Measurements from ENCODE around the gene IQSEC2.

IQSEC2 gene

GRCh38 chrX:53266914-53267313 lies 14.5 kb downstream of the IQSEC2 start:
- no peak for DNase-seq

GRCh38 chrX:53265771-53266574 lies 15.4 kb downstream of the IQSEC2 start:
- peak; percentile 25 for DNase-seq

- peak; percentile 67 for DNase-seq
Observed at GRCh38 chrX:53263597-53264094, 17.7 kb downstream of the IQSEC2 start.

- DNase-seq, result peak; percentile 50
Observed at GRCh38 chrX:53262918-53263394, 18.4 kb downstream of the IQSEC2 start.

GRCh38 chrX:53262189-53262917 lies 19.0 kb downstream of the IQSEC2 start:
- no peak for DNase-seq

GRCh38 chrX:53261355-53261972 lies 19.9 kb downstream of the IQSEC2 start:
- no peak for DNase-seq

GRCh38 chrX:53260836-53261235 lies 20.5 kb downstream of the IQSEC2 start:
- DNase-seq, result no peak

GRCh38 chrX:53257670-53258423 lies 23.5 kb downstream of the IQSEC2 start:
- no peak for DNase-seq

- no peak for DNase-seq
Observed at GRCh38 chrX:53257166-53257565, 24.2 kb downstream of the IQSEC2 start.

GRCh38 chrX:53256446-53257041 lies 24.8 kb downstream of the IQSEC2 start:
- DNase-seq, result no peak

- no peak for DNase-seq
Observed at GRCh38 chrX:53255738-53256191, 25.6 kb downstream of the IQSEC2 start.

GRCh38 chrX:53254570-53255461 lies 26.6 kb downstream of the IQSEC2 start:
- no peak for DNase-seq

- DNase-seq, result no peak
Observed at GRCh38 chrX:53253293-53254020, 27.9 kb downstream of the IQSEC2 start.

GRCh38 chrX:53251307-53251706 lies 30.1 kb downstream of the IQSEC2 start:
- no peak for DNase-seq

- no peak for DNase-seq
Observed at GRCh38 chrX:53250556-53250955, 30.8 kb downstream of the IQSEC2 start.

- no peak for DNase-seq
Observed at GRCh38 chrX:53249408-53250042, 31.9 kb downstream of the IQSEC2 start.

GRCh38 chrX:53247928-53248327 lies 33.5 kb downstream of the IQSEC2 start:
- no peak for DNase-seq

GRCh38 chrX:53246231-53246630 lies 35.2 kb downstream of the IQSEC2 start:
- DNase-seq, result no peak

GRCh38 chrX:53244610-53245009 lies 36.8 kb downstream of the IQSEC2 start:
- no peak for DNase-seq

- DNase-seq, result no peak
Observed at GRCh38 chrX:53242310-53242709, 39.1 kb downstream of the IQSEC2 start.
